DOHH2 (cell line): Measurements from ENCODE around the gene ZNF296.
A peak's percentile ranks its signal among the peaks of the same experiment; 100 is the strongest.

Experiments used
- H3F3A ChIP-seq: fragments of 200-600 bp; sonication (generic), shearing (Covaris generic); 2 replicates; pipeline ENCODE4 v1.6.0; 2016; ENCODE audit warnings: antibody characterized with exemption, mild to moderate bottlenecking; ENCODE audit not compliant: control insufficient read depth, insufficient read depth
- H3K27ac ChIP-seq: fragments of 200-600 bp; sonication (generic); 2 replicates; pipeline ENCODE4 v1.5.1; 2014; ENCODE audit warnings: low read depth, mild to moderate bottlenecking, low read length, moderate library complexity
- H3K27me3 ChIP-seq: fragments of 200-600 bp; sonication (generic); 2 replicates; pipeline ENCODE4 v1.6.1; 2014; ENCODE audit warnings: mild to moderate bottlenecking, low read length, mixed read lengths; ENCODE audit not compliant: control insufficient read depth
- H3K36me3 ChIP-seq: fragments of 200-600 bp; sonication (generic); 2 replicates; pipeline ENCODE4 v1.6.1; 2014; ENCODE audit warnings: mild to moderate bottlenecking, low read length, moderate library complexity, mixed read lengths; ENCODE audit not compliant: control insufficient read depth
- H3K4me1 ChIP-seq: fragments of 200-600 bp; sonication (generic); 2 replicates; pipeline ENCODE4 v1.6.1; 2014; ENCODE audit warnings: mild to moderate bottlenecking, low read length, mixed read lengths; ENCODE audit not compliant: control insufficient read depth
- H3K4me2 ChIP-seq: fragments of 200-600 bp; sonication (generic); 2 replicates; pipeline ENCODE4 v1.6.0; 2014; ENCODE audit warnings: mild to moderate bottlenecking, low read length, moderate library complexity
- H3K4me3 ChIP-seq: fragments of 200-600 bp; sonication (generic); 2 replicates; pipeline ENCODE4 v1.5.1; 2014; ENCODE audit warnings: mild to moderate bottlenecking, low read length, mixed read lengths
- H3K79me2 ChIP-seq: fragments of 200-600 bp; sonication (generic); 2 replicates; pipeline ENCODE4 v1.6.1; 2014; ENCODE audit warnings: mild to moderate bottlenecking, low read length, mixed read lengths; ENCODE audit not compliant: control insufficient read depth
- H3K9me2 ChIP-seq: fragments of 200-600 bp; sonication (generic); replicated peaks from 2 replicates; pipeline ENCODE4 v1.6.1; 2014; ENCODE audit warnings: mild to moderate bottlenecking, low read length, mixed read lengths; ENCODE audit not compliant: control insufficient read depth
- H3K9me3 ChIP-seq: fragments of 200-600 bp; sonication (generic); 2 replicates; pipeline ENCODE4 v1.6.1; 2014; ENCODE audit warnings: antibody characterized with exemption, low read length, mixed read lengths; ENCODE audit not compliant: control insufficient read depth, insufficient read depth
- H4K20me1 ChIP-seq: fragments of 200-600 bp; sonication (generic); 2 replicates; pipeline ENCODE4 v1.6.0; 2014; ENCODE audit warnings: low read depth, mild to moderate bottlenecking, antibody characterized with exemption, low read length, moderate library complexity; ENCODE audit not compliant: control insufficient read depth, insufficient read depth
- EZH2phosphoT487 ChIP-seq: fragments of 200-600 bp; sonication (generic); IDR thresholded peaks from 2 replicates; pipeline ENCODE4 v1.6.1; 2017; ENCODE audit warnings: borderline replicate concordance, mild to moderate bottlenecking, antibody characterized with exemption, low read length, moderate library complexity, mixed read lengths
- TF ChIP-seq, protein P1 (sequence below): fragments of 200-600 bp; sonication (generic); IDR thresholded peaks from one replicate; pipeline ENCODE4 v1.5.1; 2014; ENCODE audit warnings: antibody characterized with exemption, mild to moderate bottlenecking, low read depth, low read length; ENCODE audit not compliant: poor library complexity, severe bottlenecking

Gene ZNF296

DNA sequence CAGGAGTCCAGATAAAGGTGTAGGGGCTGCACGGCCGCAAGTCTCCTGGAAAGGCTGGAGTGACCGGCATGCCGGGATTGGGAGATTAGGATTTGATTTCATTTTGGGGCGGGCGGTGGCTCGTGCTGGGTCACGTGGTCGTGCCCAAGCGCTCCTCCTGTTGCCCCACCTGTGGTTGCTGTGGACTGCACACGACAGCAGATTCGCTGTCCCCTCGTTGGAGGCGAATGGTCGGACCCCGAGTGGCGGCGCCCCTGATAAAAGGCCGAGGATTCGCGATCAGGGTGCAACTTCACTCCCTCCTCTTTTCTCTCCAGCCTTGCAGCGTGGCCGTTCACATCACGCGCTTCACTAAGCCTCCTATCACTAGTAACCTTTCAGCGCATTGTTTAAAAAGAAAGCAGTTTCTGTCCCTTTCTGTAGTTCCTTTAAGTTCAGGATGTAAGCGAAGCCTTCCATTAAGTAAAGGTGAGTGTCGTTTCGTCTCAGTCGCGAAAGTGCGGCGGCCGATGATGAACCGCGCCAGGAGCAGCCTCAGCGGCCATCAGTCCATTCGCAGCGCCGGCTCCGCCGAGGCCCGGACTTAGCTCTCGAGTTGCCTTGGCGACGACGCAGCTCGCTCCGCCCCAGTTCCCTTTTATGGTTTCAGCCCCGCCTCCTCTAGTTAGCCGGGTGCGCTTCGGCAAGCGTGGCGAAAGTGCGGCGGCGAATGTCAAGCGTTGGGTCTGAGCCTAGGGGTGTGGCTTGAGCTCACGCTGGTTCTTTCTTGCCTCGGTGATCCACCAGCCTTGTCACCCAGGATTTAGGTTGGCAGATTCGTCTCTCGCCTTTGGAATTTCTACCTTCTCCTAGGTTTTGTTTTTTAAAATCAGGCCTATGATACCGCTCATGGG, 15.0 kb upstream of the ZNF296 start:
- Histone ChIP-seq H3K4me2 (peak overlapping the region; percentile 97), H3K27me3 (no peaks in the 10 kb centered on the region), H3K4me3 (peak overlapping the region; percentile 86), H3K27ac (peak overlapping the region; percentile 80), H3K9me3 (no peaks in the 10 kb centered on the region), H3K36me3 (peaks cover 53% of the 10 kb centered on the region), H3K4me1 (peaks cover 27% of the 10 kb centered on the region), H3K79me2 (peaks cover 61% of the 10 kb centered on the region), H3K9me2 (no peaks in the 10 kb centered on the region), H4K20me1 (peaks cover 18% of the 10 kb centered on the region; the same call in 1 of the 2 replicates), H3F3A (peaks cover 21% of the 10 kb centered on the region)
- TF ChIP-seq, protein P1, sequence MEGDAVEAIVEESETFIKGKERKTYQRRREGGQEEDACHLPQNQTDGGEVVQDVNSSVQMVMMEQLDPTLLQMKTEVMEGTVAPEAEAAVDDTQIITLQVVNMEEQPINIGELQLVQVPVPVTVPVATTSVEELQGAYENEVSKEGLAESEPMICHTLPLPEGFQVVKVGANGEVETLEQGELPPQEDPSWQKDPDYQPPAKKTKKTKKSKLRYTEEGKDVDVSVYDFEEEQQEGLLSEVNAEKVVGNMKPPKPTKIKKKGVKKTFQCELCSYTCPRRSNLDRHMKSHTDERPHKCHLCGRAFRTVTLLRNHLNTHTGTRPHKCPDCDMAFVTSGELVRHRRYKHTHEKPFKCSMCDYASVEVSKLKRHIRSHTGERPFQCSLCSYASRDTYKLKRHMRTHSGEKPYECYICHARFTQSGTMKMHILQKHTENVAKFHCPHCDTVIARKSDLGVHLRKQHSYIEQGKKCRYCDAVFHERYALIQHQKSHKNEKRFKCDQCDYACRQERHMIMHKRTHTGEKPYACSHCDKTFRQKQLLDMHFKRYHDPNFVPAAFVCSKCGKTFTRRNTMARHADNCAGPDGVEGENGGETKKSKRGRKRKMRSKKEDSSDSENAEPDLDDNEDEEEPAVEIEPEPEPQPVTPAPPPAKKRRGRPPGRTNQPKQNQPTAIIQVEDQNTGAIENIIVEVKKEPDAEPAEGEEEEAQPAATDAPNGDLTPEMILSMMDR = no peak
- no peak for TF ChIP-seq EZH2phosphoT487

DNA sequence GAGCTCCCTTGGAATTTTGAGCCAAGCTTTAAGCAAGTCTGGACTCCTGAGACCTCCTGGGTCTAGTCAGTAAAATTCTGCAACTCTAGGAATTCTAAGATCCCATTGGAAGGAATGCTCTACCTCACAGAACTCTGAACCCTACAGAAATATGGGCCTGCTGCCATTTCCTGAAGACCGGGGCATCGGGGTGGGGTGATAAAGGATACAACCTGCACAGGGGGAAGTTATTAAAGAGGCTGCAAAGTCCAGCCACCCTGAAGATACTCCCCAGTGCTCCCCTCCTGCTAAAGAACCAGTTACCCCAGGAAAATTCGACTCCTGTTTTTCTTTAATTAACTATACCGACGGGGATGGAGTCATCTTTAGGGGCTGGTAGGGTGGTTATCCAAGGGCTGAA, 14.3 kb upstream of the ZNF296 start:
- no peak overlapping the region for H3K27ac ChIP-seq
- H3K4me1 ChIP-seq = peaks cover 27% of the 10 kb centered on the region
- H3K4me3 ChIP-seq = no peak overlapping the region
- TF ChIP-seq, protein P1 = no peak
- TF ChIP-seq EZH2phosphoT487 = no peak
- H3F3A ChIP-seq = peaks cover 21% of the 10 kb centered on the region
- no peaks in the 10 kb centered on the region for H3K27me3 ChIP-seq
- H4K20me1 ChIP-seq = peaks cover 14% of the 10 kb centered on the region; the same call in 1 of the 2 replicates
- H3K9me3 ChIP-seq = no peaks in the 10 kb centered on the region
- H3K9me2 ChIP-seq = no peaks in the 10 kb centered on the region
- peaks cover 58% of the 10 kb centered on the region for H3K79me2 ChIP-seq
- H3K4me2 ChIP-seq = no peak overlapping the region; the same call in 1 of the 2 replicates
- peaks cover 56% of the 10 kb centered on the region for H3K36me3 ChIP-seq

DNA sequence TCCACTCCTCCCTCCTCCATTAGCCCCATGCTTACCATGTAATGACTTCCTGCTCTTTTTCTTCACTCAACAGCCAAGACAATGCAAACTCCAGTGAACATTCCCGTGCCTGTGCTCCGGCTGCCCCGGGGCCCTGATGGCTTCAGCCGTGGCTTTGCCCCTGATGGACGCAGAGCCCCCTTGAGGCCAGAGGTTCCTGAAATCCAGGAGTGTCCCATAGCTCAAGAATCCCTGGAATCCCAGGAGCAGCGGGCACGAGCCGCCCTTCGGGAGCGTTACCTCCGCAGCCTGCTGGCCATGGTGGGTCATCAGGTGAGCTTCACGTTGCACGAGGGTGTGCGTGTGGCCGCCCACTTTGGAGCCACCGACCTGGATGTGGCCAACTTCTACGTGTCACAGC, 13.8 kb upstream of the ZNF296 start:
- H4K20me1 ChIP-seq = peaks cover 13% of the 10 kb centered on the region; the same call in 1 of the 2 replicates
- H3K9me2 ChIP-seq = no peaks in the 10 kb centered on the region
- peaks cover 21% of the 10 kb centered on the region for H3F3A ChIP-seq
- no peak overlapping the region for H3K4me3 ChIP-seq
- no peak for TF ChIP-seq EZH2phosphoT487
- TF ChIP-seq, protein P1 = no peak
- no peaks in the 10 kb centered on the region for H3K9me3 ChIP-seq
- peaks cover 58% of the 10 kb centered on the region for H3K79me2 ChIP-seq
- no peak overlapping the region for H3K4me2 ChIP-seq
- no peak overlapping the region for H3K27ac ChIP-seq
- H3K36me3 ChIP-seq = peaks cover 61% of the 10 kb centered on the region
- no peaks in the 10 kb centered on the region for H3K27me3 ChIP-seq
- peaks cover 27% of the 10 kb centered on the region for H3K4me1 ChIP-seq
